Transverse colon (tissue), 4 donors: Measurements from ENCODE around the gene SCYL1. TPM values are rescaled to one million over a fixed set of nuclear protein-coding genes. Genes with fewer than 3 reads are reported as not detected.

Experiments
- DNase-seq: peaks from one replicate; pipeline ENCODE4 v3.0.0-alpha.2; 2019
- H3K27ac ChIP-seq, 4 donors: fragments of 200-600 bp; sonication (generic); 2 replicates each; pipeline ENCODE4 v1.5.1; 2016 to 2018; ENCODE audit warnings: inconsistent platforms in 4 of 4
- H3K27me3 ChIP-seq: fragments of 200-600 bp; sonication (generic); 2 replicates; pipeline ENCODE4 v1.5.1; 2017; ENCODE audit warnings: inconsistent platforms
- H3K36me3 ChIP-seq, 4 donors: fragments of 200-600 bp; sonication (generic); 2 replicates each; pipeline ENCODE4 v1.5.1; 2017 to 2019; ENCODE audit warnings: inconsistent platforms in 4 of 4
- H3K4me1 ChIP-seq, 4 donors: fragments of 200-600 bp; sonication (generic); 2 replicates each; pipeline ENCODE4 v1.5.1; 2017 to 2020; ENCODE audit warnings: inconsistent platforms in 4 of 4
- H3K4me3 ChIP-seq, 4 donors: fragments of 200-600 bp; sonication (generic); 1 replicate in 1 of 4; 2 replicates in 3 of 4; pipeline versions ENCODE4 v1.5.1 to v1.6.1; 2017 to 2019; ENCODE audit warnings: inconsistent platforms in 4 of 4
- H3K9me3 ChIP-seq, 2 donors: fragments of 200-600 bp; sonication (generic); 2 replicates each; pipeline ENCODE4 v1.5.1; 2017 to 2019; ENCODE audit warnings: inconsistent platforms in 2 of 2
- CTCF ChIP-seq, 5 experiments: fragments of 200-600 bp in 3 of 5; fragments of 450-650 bp in 2 of 5; sonication (generic) in 3 of 5; IDR thresholded peaks; 1 replicate in 2 of 5; 2 replicates in 3 of 5; pipeline ENCODE4 v1.5.1; 2016 to 2017; ENCODE audit warnings: antibody characterized with exemption in 5 of 5, inconsistent platforms in 3 of 5, mild to moderate bottlenecking in 2 of 5, moderate library complexity in 1 of 5
- EP300 ChIP-seq: sonication (generic); formaldehyde crosslinking; IDR thresholded peaks from one replicate; pipeline ENCODE4 v1.6.1; 2017; ENCODE audit warnings: antibody characterized with exemption, low read depth
- POLR2A ChIP-seq: fragments of 450-650 bp; IDR thresholded peaks from one replicate; pipeline ENCODE4 v1.6.1; 2016; ENCODE audit warnings: antibody characterized with exemption, mild to moderate bottlenecking, moderate library complexity
- POLR2AphosphoS5 ChIP-seq, 3 donors: sonication (generic); formaldehyde crosslinking; IDR thresholded peaks; one replicate each; pipeline ENCODE4 v1.6.1; 2016; ENCODE audit warnings: antibody characterized with exemption in 3 of 3
- WGBS, 2 donors: methylation state at CpG; one replicate each; pipeline ENCODE4 v1.1.5; 2018; ENCODE audit warnings: low coverage in 1 of 2; 5-methylcytosine and 5-hydroxymethylcytosine counted together
- in situ Hi-C, 4 donors: fragments of 200-750 bp; cut with MboI; loops; one replicate each; pipeline versions ENCODE4 v1.15.0 to v1.15.1; 2017; ENCODE audit warnings: low sequenced_read_pairs in 3 of 4, low pct_ligation_motif_present in 1 of 4, low pct_unique_long_range_greater_than_20kb in 1 of 4
- intact Hi-C: fragments of 100-400 bp; cut with DNase I; formaldehyde crosslinking; loops from one replicate; pipeline ENCODE4 v1.15.1; 2023; ENCODE audit warnings: low total_unique reads
- total RNA-seq, 4 donors: library from RNA; depleted of rRNA; stranded (reverse); fragments of >200 nt; gene quantifications; one replicate each; pipeline ENCODE4 v1.1.0, GENCODE V29; 2016

Gene SCYL1
- total RNA-seq, 4 donors from 2014 or later = 41.0 to 78.4 (median 69.2) TPM

- H3K9me3 ChIP-seq = no peaks in the 10 kb centered on the region
- TF ChIP-seq POLR2A (no peak), EP300 (no peak), CTCF (IDR thresholded peaks at IDR 0.05) (no peak), POLR2AphosphoS5 (IDR thresholded peaks at IDR 0.05) (no peak)
- intact Hi-C loops = no loop called here
- in situ Hi-C loops = no loop called here
- no peak overlapping the region for H3K27ac ChIP-seq
- H3K4me3 ChIP-seq = no peak overlapping the region
- H3K36me3 ChIP-seq = peaks cover 0 to 23% (median 11%) of the 10 kb centered on the region in 4 donors
- WGBS, 2 donors = 93% methylated on average over 14 of the region's 15 CpGs; no CpG with 5 or more reads in 1 of the 2 donors
- H3K27me3 ChIP-seq = no peaks in the 10 kb centered on the region
- DNase-seq = no peak
- no peaks in the 10 kb centered on the region for H3K4me1 ChIP-seq
These were observed 7.6 kb downstream of the SCYL1 start for GRCh38 chr11:65532388-65533064.

GRCh38 chr11:65535102-65535501 lies 10.2 kb downstream of the SCYL1 start:
- in situ Hi-C loops (no loop called here), intact Hi-C loops (loop anchor here (5.0 kb wide), 1 partner anchor 853 kb away; no protein-coding TSS in a partner anchor)
- peaks cover 5 to 8% (median 7%) of the 10 kb centered on the region in 4 donors for H3K4me1 ChIP-seq
- no peak for TF ChIP-seq EP300
- TF ChIP-seq POLR2A = no peak
- no peak for TF ChIP-seq POLR2AphosphoS5 (IDR thresholded peaks at IDR 0.05)
- TF ChIP-seq CTCF (IDR thresholded peaks at IDR 0.05) = no peak
- H3K4me3 ChIP-seq = no peak overlapping the region
- no peak for DNase-seq
- no peaks in the 10 kb centered on the region for H3K9me3 ChIP-seq
- 88% methylated on average over 9 of the region's 9 CpGs; no CpG with 5 or more reads in 1 of the 2 donors for whole genome bisulfite sequencing, 2 donors
- no peaks in the 10 kb centered on the region for H3K27me3 ChIP-seq
- H3K36me3 ChIP-seq = peaks cover 0 to 35% (median 11%) of the 10 kb centered on the region in 4 donors
- no peak overlapping the region for H3K27ac ChIP-seq

GRCh38 chr11:65536412-65537295 lies 11.8 kb downstream of the SCYL1 start:
- in situ Hi-C loops = no loop called here
- H3K27ac ChIP-seq = no peak overlapping the region
- peaks cover 0 to 26% (median 7%) of the 10 kb centered on the region in 4 donors for H3K36me3 ChIP-seq

More at GRCh38 chr11:65536412-65537295, 11.8 kb downstream of the SCYL1 start:
- Histone ChIP-seq H3K4me3 (no peak overlapping the region), H3K27me3 (no peaks in the 10 kb centered on the region), H3K9me3 (no peaks in the 10 kb centered on the region), H3K4me1 (peaks cover 12 to 16% (median 14%) of the 10 kb centered on the region in 4 donors)
- TF ChIP-seq EP300 = no peak
- no peak for TF ChIP-seq CTCF (IDR thresholded peaks at IDR 0.05)
- TF ChIP-seq POLR2AphosphoS5 (IDR thresholded peaks at IDR 0.05) = no peak
- no peak for TF ChIP-seq POLR2A
- WGBS, 2 donors = 80% methylated on average over 12 of the region's 12 CpGs; no CpG with 5 or more reads in 1 of the 2 donors
- no peak for DNase-seq
- intact Hi-C loops = loop anchor here (5.0 kb wide), 1 partner anchor 854 kb away; no protein-coding TSS in a partner anchor
